ENCODE measurements around the gene RREB1.

Gene RREB1

GRCh38 chr6:7165002-7165889 is 57.5 kb downstream of the RREB1 start:
- DNase-seq = no peak

DNA sequence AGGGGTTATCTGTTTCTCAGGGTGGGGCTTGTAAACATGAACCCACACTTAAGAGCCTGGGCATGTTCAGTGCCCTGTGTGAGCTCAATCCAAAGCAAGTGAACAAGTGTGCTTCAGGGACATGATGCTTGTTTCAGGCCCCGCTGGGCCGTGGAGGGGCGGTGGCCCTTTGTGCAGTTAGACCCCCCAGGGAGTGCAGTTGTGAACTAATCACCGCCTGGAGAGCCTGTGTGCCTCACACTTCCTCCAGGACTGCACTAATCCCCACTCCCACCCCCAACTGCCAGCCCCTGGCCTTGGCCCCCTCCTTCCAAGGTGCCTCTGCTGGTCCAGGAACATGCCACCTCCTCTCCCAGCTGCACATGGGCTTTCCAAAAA is 58.1 kb downstream of the RREB1 start:
- DNase-seq = no peak

- no peak for DNase-seq
Observed at GRCh38 chr6:7166410-7167293, 58.9 kb downstream of the RREB1 start.

DNA sequence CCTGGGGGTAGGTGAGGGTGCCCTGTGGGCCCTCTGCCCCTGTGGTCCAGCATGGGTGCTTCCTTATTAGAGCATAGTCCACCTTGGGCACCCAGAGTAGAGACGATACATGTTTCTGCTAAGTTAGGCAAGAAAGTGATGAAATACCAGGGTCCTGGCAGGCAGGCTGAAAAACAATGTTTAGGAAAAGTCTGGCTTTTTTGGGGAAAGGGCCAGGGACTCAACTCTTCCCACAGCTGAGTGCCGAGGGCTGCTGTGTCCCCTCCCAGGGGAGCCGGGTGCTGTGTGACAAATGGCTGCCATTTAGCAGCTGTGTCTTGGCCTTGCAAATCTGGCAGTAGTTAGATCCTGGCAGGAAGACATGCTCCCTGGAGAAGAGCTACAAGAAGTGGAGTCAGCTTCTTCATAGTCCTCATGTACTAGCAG is 61.5 kb downstream of the RREB1 start:
- no peak for DNase-seq

DNA sequence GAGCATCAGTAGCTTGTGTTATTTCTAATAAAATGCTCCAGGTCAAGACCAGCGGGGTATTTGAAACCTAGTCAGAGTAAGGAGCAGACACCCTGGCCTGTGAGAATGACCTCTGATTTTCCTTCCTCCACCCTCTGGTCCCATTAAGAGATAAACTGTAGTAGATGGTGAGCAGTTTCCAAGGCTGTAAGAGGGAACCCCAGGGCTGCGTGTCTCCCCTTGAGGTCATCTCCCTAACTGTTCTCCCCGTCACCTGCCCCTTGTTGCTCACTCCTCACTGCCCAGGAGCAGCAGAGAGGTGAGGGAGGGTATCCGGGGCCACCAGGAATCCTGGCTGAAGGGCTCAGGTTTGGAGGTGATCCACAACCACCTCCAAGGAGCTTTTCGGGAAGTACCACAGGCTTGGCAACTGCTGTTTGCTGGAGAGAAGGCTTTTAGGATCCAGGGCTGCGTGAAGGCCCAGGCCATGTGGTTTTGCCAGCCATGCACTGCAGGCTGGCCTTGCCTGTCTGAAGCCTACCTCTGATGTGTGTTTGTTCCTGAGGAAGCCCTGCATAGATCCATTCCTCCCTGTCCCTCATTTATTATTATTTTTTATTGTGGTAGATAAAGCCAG is 62.5 kb downstream of the RREB1 start:
- no peak for DNase-seq

DNA sequence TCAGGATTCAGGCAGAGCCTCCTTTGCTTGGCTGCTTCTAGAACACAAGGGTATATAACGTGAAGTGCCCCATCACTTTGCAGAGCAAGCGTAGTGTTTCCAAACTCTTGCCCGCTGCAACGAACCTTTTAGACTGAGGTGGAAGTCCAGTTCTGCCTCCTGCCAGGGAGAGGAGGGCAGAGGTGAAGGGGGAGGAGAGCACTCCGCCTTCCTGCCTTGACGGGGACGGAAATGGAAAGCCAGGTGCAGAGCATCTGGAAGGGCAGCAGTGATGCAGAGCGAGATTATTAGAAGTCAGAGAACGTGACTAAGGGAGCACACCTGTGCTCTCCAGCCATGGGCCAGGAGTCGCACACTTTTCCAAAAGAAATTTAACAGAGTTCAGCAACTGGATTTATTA is 63.4 kb downstream of the RREB1 start:
- DNase-seq = no peak

DNA sequence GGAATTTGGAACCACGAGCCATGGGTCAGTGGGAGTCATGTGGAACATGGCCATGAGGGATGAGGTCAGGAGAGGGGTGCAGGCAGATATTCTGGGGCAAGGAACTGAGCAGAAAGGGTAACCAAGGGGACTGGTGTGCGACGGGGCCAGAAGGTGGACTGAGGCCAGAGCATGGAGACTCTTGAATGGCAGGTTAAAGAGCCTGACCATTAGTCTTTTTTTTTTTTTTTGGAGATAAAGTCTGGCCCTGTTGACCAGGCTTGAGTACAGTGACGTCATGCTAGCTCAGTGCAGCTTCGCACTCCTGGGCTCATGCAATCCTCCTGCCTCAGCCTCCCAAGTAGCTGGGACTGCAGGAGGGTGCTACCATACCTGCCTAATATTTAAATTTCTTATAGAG is 64.0 kb downstream of the RREB1 start:
- DNase-seq = no peak

- no peak for DNase-seq
Observed at GRCh38 chr6:7172649-7173048, 64.9 kb downstream of the RREB1 start.

GRCh38 chr6:7173843-7174503 is 66.2 kb downstream of the RREB1 start:
- DNase-seq = no peak

GRCh38 chr6:7175462-7175861 is 67.7 kb downstream of the RREB1 start:
- no peak for DNase-seq

- DNase-seq = no peak
Observed at GRCh38 chr6:7176208-7176607, 68.4 kb downstream of the RREB1 start.

- DNase-seq = no peak
Observed at GRCh38 chr6:7178280-7178679, 70.5 kb downstream of the RREB1 start.

DNA sequence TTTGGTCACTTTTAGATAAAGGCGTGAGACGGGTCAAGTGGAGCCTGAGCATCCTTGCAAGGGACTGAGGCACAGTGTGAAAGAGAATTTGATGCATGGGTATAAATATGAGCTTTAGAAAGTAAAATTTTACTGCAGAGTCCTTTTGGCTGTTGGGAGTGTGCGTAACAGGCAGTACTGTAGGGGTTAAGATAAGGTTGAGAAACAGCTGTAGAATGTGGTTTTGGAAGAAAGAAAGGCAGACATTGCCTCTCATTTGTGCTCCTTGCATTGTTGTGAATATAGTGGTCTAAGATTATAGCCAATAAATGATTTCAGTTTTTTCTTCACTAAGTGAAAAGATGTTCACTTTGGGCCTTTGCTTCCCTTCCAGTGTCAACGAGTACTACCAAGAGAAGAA is 73.0 kb downstream of the RREB1 start:
- DNase-seq = no peak

DNA sequence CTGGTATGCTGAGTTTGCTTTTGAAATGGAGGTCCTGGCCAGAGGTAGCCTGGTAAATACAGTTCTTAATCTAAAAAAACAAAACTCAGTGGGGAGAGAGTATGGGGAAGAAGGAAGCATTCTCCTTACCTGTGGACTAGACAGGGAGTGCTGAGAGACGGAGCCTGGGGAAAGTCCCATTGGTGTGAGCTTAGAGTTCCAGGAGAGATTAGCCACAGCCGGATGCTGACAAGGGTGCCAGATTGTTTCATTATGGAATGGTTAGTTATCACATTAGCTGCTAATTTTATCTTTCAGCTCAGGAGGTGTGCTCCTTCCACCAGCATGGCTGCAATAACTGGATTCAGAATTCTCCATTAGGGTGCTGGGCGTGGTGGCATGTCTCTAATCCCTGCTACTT is 75.9 kb downstream of the RREB1 start:
- DNase-seq = no peak

DNA sequence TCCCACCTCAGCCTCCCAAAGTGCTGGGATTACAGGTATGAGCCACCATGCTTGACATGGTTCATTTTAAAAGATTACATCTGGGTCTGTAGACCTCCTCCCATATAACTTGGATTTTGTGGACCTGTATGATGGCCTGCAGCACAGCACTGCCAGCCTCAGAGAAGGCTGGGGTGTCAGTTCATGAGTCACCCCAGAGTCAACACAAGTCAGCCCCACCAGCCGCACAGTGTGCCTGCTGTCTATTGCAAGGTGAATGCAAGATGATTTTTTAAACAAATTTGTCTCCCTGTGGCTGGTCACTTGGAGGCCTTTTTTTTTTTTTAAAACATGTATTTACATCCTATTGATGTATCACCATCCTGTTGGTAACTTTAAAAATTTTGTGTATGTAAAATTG is 76.7 kb downstream of the RREB1 start:
- DNase-seq = no peak

- no peak for DNase-seq
Observed at GRCh38 chr6:7185561-7185960, 77.8 kb downstream of the RREB1 start.

- no peak for DNase-seq
Observed at GRCh38 chr6:7188492-7188891, 80.7 kb downstream of the RREB1 start.

GRCh38 chr6:7189101-7189758 is 81.5 kb downstream of the RREB1 start:
- no peak for DNase-seq

GRCh38 chr6:7190791-7191190 is 83.0 kb downstream of the RREB1 start:
- DNase-seq = no peak

DNA sequence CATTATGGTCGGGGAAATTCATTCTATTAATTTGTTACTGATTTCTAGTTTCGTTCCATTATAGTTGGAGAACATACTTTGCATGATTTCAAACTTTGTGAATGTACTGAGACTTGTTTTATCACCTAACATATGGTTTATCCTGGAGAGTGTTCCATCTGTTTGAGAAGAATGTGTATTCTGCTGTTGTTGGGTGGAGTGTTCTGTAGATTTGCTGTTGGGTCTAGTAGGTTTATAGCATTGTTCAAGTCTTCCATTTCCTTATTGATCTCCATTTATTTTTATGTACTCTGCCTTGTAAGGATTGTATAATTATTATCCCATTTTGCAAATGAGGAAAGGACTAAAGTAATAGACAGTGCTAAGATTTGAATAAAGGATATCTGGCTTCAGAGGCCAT is 85.4 kb downstream of the RREB1 start:
- no peak for DNase-seq

DNA sequence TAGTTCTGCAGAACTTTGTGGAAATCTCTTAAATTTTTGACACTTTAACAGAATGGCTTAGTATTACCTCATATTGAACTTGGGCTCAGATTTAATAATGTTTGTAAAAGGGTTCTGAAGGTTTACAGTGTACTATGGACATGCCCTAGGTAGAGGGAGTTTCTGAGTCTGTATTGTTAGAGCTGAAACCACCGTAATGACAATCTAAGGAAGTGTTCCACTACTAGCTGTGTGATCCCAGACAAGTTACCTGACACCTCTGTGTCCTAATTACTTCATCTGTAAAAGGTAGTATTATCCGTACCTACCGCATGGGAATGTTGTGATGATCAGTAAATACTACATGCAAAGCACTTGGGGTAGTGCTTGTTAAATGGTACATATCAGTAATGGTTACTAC is 86.9 kb downstream of the RREB1 start:
- DNase-seq = no peak

GRCh38 chr6:7195339-7196018 is 87.7 kb downstream of the RREB1 start:
- no peak for DNase-seq

Measured in CD4-positive, alpha-beta T cell treated with Interleukin-17A for 4 hours (primary cell).